Ishikawa (cell line): ENCODE measurements around the gene TUB.
A peak's percentile ranks its signal among the peaks of the same experiment; 100 is the strongest.

Source experiments
- CEBPB ChIP-seq: IDR thresholded peaks from 2 replicates; pipeline ENCODE4 v1.6.1; 2012
- CREB1 ChIP-seq: IDR thresholded peaks from 2 replicates; pipeline ENCODE4 v1.6.1; 2012; ENCODE audit warnings: low read depth
- EGR1 ChIP-seq: IDR thresholded peaks from 2 replicates; pipeline ENCODE4 v1.6.1; 2012
- EP300 ChIP-seq: IDR thresholded peaks from 2 replicates; pipeline ENCODE4 v1.6.1; 2012; ENCODE audit warnings: borderline replicate concordance
- FOXM1 ChIP-seq: IDR thresholded peaks from 2 replicates; pipeline ENCODE4 v1.6.1; 2012; ENCODE audit warnings: low read depth, borderline replicate concordance
- MAX ChIP-seq: IDR thresholded peaks from 2 replicates; pipeline ENCODE4 v1.6.1; 2012
- NFIC ChIP-seq: IDR thresholded peaks from 2 replicates; pipeline ENCODE4 v1.6.1; 2012
- RAD21 ChIP-seq: IDR thresholded peaks from 2 replicates; pipeline ENCODE4 v1.6.1; 2012; ENCODE audit warnings: low read depth
- REST ChIP-seq: IDR thresholded peaks from 2 replicates; pipeline ENCODE4 v1.6.1; 2012; ENCODE audit warnings: low read depth, mild to moderate bottlenecking
- TAF1 ChIP-seq: IDR thresholded peaks from 2 replicates; pipeline ENCODE4 v1.6.1; 2012; ENCODE audit warnings: low read depth, mild to moderate bottlenecking
- TCF12 ChIP-seq: IDR thresholded peaks from 2 replicates; pipeline ENCODE4 v1.6.1; 2012; ENCODE audit warnings: low read depth
- TEAD4 ChIP-seq: IDR thresholded peaks from 2 replicates; pipeline ENCODE4 v1.6.1; 2012
- USF1 ChIP-seq: IDR thresholded peaks from 2 replicates; pipeline ENCODE4 v1.6.1; 2012
- YY1 ChIP-seq: IDR thresholded peaks from 2 replicates; pipeline ENCODE4 v1.6.1; 2012; ENCODE audit warnings: low read depth
- ZBTB7A ChIP-seq: IDR thresholded peaks from 2 replicates; pipeline ENCODE4 v1.6.1; 2012; ENCODE audit warnings: low read depth

TUB gene

GRCh38 chr11:8056810-8057463, 24.1 kb upstream of the TUB start:
- TF ChIP-seq CEBPB = peak; percentile 97
- no peak for TF ChIP-seq TEAD4
- no peak for TF ChIP-seq RAD21
- no peak for TF ChIP-seq NFIC
- no peak for TF ChIP-seq EP300
- TF ChIP-seq MAX = no peak
- TF ChIP-seq FOXM1 = no peak
- TF ChIP-seq TCF12 = no peak

- TF ChIP-seq CREB1 = no peak
- no peak for TF ChIP-seq YY1
- TF ChIP-seq NFIC = no peak
- TF ChIP-seq FOXM1 = no peak
- no peak for TF ChIP-seq TCF12
- TF ChIP-seq TAF1 = no peak
- no peak for TF ChIP-seq REST
- TF ChIP-seq EGR1 = no peak
- TF ChIP-seq USF1 = no peak
- TF ChIP-seq CEBPB = no peak
These were observed 22.8 kb upstream of the TUB start for GRCh38 chr11:8058216-8058615.

- TF ChIP-seq EGR1 (no peak), ZBTB7A (no peak), TAF1 (no peak), MAX (no peak), RAD21 (no peak), CEBPB (no peak), YY1 (no peak), EP300 (no peak), REST (no peak), TCF12 (no peak), TEAD4 (no peak), FOXM1 (no peak), USF1 (no peak), NFIC (no peak), CREB1 (no peak)
These were observed 22.0 kb upstream of the TUB start for GRCh38 chr11:8059030-8059429.

GRCh38 chr11:8059571-8060011, 21.4 kb upstream of the TUB start:
- TF ChIP-seq TEAD4 (no peak), MAX (no peak), NFIC (no peak), FOXM1 (no peak), TCF12 (no peak), ZBTB7A (no peak), CREB1 (no peak), EP300 (no peak), YY1 (no peak), TAF1 (no peak), RAD21 (no peak), REST (no peak), EGR1 (no peak), CEBPB (no peak), USF1 (no peak)
